ENCODE data around the gene NFATC2IP.
A peak's percentile ranks its signal among the peaks of the same experiment; 100 is the strongest.
"Not testable (repeated sequence)": the region's sequence is repeated elsewhere in the genome, so short reads cannot be mapped to it uniquely, and the experiment has no call there.

Gene NFATC2IP

GRCh38 chr16:28999577-28999976, 48.8 kb downstream of the NFATC2IP start:
- ATAC-seq (no peak), DNase-seq (no peak)

GRCh38 chr16:29000019-29000418, 49.3 kb downstream of the NFATC2IP start:
- no peak for DNase-seq
- ATAC-seq: no peak

- DNase-seq, ATAC-seq: not testable (repeated sequence)
Measured at GRCh38 chr16:29004496-29005139, 53.9 kb downstream of the NFATC2IP start.

GRCh38 chr16:29007730-29008593, 57.2 kb downstream of the NFATC2IP start:
- peak; percentile 75 for DNase-seq
- peak; percentile 96 for ATAC-seq

- ATAC-seq (peak; percentile 15), DNase-seq (peak; percentile 56)
Measured at GRCh38 chr16:29009050-29009837, 58.5 kb downstream of the NFATC2IP start.

GRCh38 chr16:29009838-29010166, 59.1 kb downstream of the NFATC2IP start:
- no peak for ATAC-seq
- DNase-seq: no peak

GRCh38 chr16:29011112-29011511, 60.4 kb downstream of the NFATC2IP start:
- DNase-seq (peak; percentile 47), ATAC-seq (no peak)

- DNase-seq (no peak), ATAC-seq (no peak)
Measured at GRCh38 chr16:29011851-29012250, 61.1 kb downstream of the NFATC2IP start.

GRCh38 chr16:29012913-29013553, 62.3 kb downstream of the NFATC2IP start:
- DNase-seq: no peak
- peak; percentile 24 for ATAC-seq

GRCh38 chr16:29014561-29015069, 63.9 kb downstream of the NFATC2IP start:
- DNase-seq (no peak), ATAC-seq (no peak)

Data from stimulated activated naive CD8-positive, alpha-beta T cell treated with anti-CD3 and anti-CD28 coated beads, Interleukin-15, Interleukin-2, amounts not matched to agents 100 U/mL and 50 U/mL, for 24 hours (primary cell).